ENCODE data around the gene AMACR.

Gene AMACR

GRCh38 chr5:34007621-34008600 lies at the start of gene AMACR:
Gene AMACR, minus strand, starts transcription at chr5:34008050. Its CDS starts 31 bp downstream, at chr5:34008019.
- DNase-seq (peak; percentile 86 to 93), ATAC-seq (peak; percentile 95)
- H3K9me3 Mint-ChIP-seq, result no peaks in the 10 kb centered on the region
- H3K27ac Mint-ChIP-seq, result peak within 1 kb of the TSS; percentile 87 to 94
- H3K4me3 Mint-ChIP-seq, result peak within 1 kb of the TSS; percentile 81 to 98
- H3K27me3 Mint-ChIP-seq, result no peaks in the 10 kb centered on the region
- H3K4me1 Mint-ChIP-seq, result peaks cover 38% of the 10 kb centered on the region

DNA sequence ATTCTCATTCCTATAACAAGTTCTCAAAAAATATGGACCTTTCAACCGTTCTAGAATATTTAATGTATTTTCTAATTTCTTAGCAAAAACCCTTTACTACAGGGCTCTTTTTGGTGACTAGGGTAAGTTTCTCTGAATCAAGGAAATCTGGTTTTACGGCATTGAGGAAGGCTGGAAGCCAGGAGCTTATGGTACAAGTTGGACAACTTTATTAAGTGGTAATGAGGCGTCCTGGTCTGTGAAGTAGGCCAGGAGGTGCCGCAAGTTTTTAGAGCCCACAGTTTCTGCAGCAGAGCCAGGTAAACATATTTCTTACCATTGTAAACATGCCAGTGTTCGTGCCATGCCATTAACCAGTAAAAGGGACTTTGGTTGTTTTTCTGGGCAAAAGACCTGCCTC lies 49.7 kb upstream of the AMACR start:
- no peak overlapping the region for H3K27ac Mint-ChIP-seq
- no peaks in the 10 kb centered on the region for H3K4me1 Mint-ChIP-seq

DNA sequence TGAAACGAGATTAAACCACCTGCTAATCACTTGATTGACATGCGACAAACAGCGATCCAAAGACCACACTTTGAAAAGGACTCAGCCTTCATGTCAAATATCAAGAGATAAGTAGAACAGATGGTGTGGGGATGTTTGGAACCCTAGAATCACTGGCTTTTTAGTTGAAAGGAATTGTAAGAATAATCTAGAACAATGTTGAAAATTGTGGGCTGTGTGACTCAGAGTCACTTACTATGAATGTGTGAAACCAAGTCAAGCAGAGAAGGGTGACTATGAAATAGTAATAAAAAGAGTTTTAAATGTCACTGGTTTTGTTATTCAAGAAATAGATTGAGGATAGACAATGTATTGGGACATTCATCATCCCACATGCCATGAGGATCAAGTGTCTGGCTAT lies 49.3 kb upstream of the AMACR start:
- no peaks in the 10 kb centered on the region for H3K9me3 Mint-ChIP-seq
- no peaks in the 10 kb centered on the region for H3K4me1 Mint-ChIP-seq
- no peak overlapping the region for H3K27ac Mint-ChIP-seq
- H3K27me3 Mint-ChIP-seq, result no peaks in the 10 kb centered on the region
- ATAC-seq, result peak; percentile 46
- DNase-seq, result no peak
- H3K4me3 Mint-ChIP-seq, result no peak overlapping the region

More for the DNA sequence above, 49.7 kb upstream of the AMACR start:
- H3K4me3 Mint-ChIP-seq, result no peak overlapping the region
- H3K9me3 Mint-ChIP-seq, result no peaks in the 10 kb centered on the region
- no peaks in the 10 kb centered on the region for H3K27me3 Mint-ChIP-seq
- no peak for DNase-seq
- no peak for ATAC-seq

- no peak for DNase-seq
- no peaks in the 10 kb centered on the region for H3K9me3 Mint-ChIP-seq
- no peak overlapping the region for H3K4me3 Mint-ChIP-seq
- no peak for ATAC-seq
- H3K4me1 Mint-ChIP-seq, result no peaks in the 10 kb centered on the region
- H3K27ac Mint-ChIP-seq, result no peak overlapping the region
- no peaks in the 10 kb centered on the region for H3K27me3 Mint-ChIP-seq
These were observed 47.8 kb upstream of the AMACR start for GRCh38 chr5:34055667-34056066.

DNA sequence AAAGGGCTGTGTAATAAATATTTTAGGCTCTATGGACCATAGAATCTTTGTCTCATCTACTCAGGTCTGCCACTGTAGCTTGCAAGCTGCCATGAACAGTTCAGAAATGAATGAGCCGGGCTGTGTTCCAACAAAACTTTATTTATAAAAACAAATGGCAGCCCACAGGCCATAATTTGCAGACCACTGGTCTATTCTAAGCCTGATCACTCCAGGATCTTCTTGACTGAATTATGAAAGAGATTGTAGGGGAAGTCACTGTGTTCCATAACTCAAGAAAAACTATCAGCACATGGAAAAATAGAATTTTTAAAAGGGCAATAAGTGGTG lies 46.5 kb upstream of the AMACR start:
- no peaks in the 10 kb centered on the region for H3K4me1 Mint-ChIP-seq
- no peak for DNase-seq
- H3K27ac Mint-ChIP-seq, result no peak overlapping the region

DNA sequence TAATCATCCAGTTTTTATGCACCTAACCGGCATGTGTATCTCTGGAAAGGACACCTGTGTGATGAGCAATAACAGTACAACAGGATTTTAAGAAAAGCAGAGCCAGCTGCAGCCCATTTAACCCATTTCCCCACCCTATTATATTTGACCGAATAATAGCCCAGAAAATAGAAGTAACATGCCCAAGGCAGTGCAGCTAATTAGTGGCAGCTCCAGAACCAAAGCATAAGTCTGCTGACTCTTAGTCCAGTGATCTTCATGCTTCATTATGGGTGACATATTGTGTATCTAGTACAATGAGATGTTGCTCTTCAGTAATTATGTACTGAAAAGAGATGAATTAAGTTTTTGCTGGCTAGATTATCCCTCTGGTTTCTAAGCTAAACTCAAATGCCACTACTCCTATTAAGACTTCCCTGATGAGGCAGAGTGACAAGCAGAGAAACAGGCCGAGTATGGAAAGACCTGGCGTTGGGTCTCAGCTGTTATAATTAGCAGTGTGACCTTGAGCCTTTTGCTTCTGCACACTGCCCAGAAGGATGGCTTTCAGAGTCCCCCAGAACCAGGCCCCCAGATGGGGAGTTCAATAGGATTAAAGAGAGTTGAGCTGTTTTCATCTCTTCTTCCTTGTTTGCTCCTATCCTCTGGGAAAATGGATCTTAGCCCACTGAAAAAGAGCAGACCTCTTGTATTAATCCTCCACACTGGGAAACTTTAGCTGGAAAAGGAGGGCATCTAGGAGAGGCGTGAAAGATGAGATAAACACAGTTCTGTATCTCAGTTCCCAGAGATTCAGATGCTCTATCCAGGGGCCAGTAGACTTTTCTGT lies 45.9 kb upstream of the AMACR start:
- H3K4me1 Mint-ChIP-seq, result no peaks in the 10 kb centered on the region
- no peak overlapping the region for H3K4me3 Mint-ChIP-seq
- H3K9me3 Mint-ChIP-seq, result no peaks in the 10 kb centered on the region
- H3K27me3 Mint-ChIP-seq, result no peaks in the 10 kb centered on the region
- no peak overlapping the region for H3K27ac Mint-ChIP-seq
- no peak for DNase-seq
- ATAC-seq, result no peak

More for the DNA sequence above, 46.5 kb upstream of the AMACR start:
- Mint-ChIP-seq H3K4me3 (no peak overlapping the region), H3K9me3 (no peaks in the 10 kb centered on the region), H3K27me3 (no peaks in the 10 kb centered on the region)
- no peak for ATAC-seq

DNA sequence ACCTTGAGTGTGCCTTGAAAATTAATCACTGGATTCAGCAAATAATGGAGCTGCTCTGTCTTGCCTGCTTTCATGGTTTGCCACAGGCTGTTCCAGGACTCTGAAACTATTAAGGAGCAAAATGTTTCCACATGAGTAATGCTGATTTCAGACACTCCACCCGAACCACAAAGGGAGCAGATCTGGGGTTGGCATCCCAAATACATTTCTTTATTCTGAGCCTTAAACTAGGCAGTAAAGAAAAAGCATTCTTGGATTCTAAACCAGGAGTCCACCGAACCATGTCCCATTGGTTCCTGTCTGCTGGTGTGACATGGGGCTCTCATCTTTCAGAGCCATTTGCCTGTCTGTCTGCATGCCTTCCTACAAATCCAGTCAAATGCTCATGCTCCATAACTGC lies 45.3 kb upstream of the AMACR start:
- no peaks in the 10 kb centered on the region for H3K9me3 Mint-ChIP-seq
- DNase-seq, result no peak
- no peaks in the 10 kb centered on the region for H3K4me1 Mint-ChIP-seq

DNA sequence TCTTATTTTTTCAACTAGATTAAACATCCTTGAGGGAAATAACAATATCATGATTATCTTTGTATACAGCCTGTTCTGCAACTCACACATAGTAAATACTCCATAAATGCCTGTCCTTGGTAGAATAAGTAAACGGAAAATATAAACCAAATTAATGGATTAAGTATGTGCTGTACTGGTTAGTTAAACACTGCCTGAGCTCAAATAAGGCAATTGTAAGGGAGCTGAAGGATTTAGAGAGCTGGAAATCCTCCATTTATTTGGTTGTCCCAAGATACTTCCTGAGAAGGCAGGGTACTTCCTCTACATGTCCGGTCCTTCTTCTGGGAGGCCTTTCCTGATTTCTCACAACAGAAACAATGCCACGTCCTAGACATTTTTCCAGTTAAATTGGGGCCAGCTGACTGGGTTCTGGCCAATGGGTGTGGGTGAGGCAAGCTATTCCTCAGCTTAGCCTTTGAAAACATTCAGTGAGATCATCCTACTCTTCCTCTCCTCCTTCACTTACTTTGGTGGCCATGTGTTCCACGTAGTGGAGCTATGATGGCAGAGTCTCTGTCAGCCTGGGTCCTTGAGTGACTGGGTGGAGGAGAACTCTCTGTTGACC lies 43.6 kb upstream of the AMACR start:
- no peak overlapping the region for H3K4me3 Mint-ChIP-seq
- H3K4me1 Mint-ChIP-seq, result no peaks in the 10 kb centered on the region
- no peak overlapping the region for H3K27ac Mint-ChIP-seq
- H3K27me3 Mint-ChIP-seq, result no peaks in the 10 kb centered on the region
- no peak for ATAC-seq
- no peak for DNase-seq
- H3K9me3 Mint-ChIP-seq, result no peaks in the 10 kb centered on the region

More for the DNA sequence above, 45.3 kb upstream of the AMACR start:
- Mint-ChIP-seq H3K4me3 (no peak overlapping the region), H3K27ac (no peak overlapping the region), H3K27me3 (no peaks in the 10 kb centered on the region)
- no peak for ATAC-seq

- Mint-ChIP-seq H3K9me3 (no peaks in the 10 kb centered on the region), H3K4me3 (no peak overlapping the region), H3K4me1 (no peaks in the 10 kb centered on the region), H3K27me3 (no peaks in the 10 kb centered on the region), H3K27ac (peak overlapping the region in 1 of 2 donors; percentile 43)
- ATAC-seq (no peak), DNase-seq (no peak)
These were observed 40.1 kb upstream of the AMACR start for GRCh38 chr5:34047774-34048572.

- no peak for DNase-seq
- no peak for ATAC-seq
- Mint-ChIP-seq H3K27me3 (no peaks in the 10 kb centered on the region), H3K4me1 (no peaks in the 10 kb centered on the region), H3K9me3 (no peaks in the 10 kb centered on the region), H3K27ac (no peak overlapping the region), H3K4me3 (no peak overlapping the region)
These were observed 39.3 kb upstream of the AMACR start for GRCh38 chr5:34047143-34047542.

GRCh38 chr5:34045996-34046395 lies 38.1 kb upstream of the AMACR start:
- H3K9me3 Mint-ChIP-seq, result no peaks in the 10 kb centered on the region
- no peaks in the 10 kb centered on the region for H3K27me3 Mint-ChIP-seq
- no peak overlapping the region for H3K27ac Mint-ChIP-seq
- no peak for ATAC-seq
- H3K4me3 Mint-ChIP-seq, result no peak overlapping the region
- H3K4me1 Mint-ChIP-seq, result no peaks in the 10 kb centered on the region
- DNase-seq, result no peak

GRCh38 chr5:34045023-34045422 lies 37.2 kb upstream of the AMACR start:
- Mint-ChIP-seq H3K4me1 (no peaks in the 10 kb centered on the region), H3K9me3 (no peaks in the 10 kb centered on the region), H3K4me3 (no peak overlapping the region), H3K27ac (no peak overlapping the region), H3K27me3 (no peaks in the 10 kb centered on the region)
- DNase-seq (no peak), ATAC-seq (no peak)

DNA sequence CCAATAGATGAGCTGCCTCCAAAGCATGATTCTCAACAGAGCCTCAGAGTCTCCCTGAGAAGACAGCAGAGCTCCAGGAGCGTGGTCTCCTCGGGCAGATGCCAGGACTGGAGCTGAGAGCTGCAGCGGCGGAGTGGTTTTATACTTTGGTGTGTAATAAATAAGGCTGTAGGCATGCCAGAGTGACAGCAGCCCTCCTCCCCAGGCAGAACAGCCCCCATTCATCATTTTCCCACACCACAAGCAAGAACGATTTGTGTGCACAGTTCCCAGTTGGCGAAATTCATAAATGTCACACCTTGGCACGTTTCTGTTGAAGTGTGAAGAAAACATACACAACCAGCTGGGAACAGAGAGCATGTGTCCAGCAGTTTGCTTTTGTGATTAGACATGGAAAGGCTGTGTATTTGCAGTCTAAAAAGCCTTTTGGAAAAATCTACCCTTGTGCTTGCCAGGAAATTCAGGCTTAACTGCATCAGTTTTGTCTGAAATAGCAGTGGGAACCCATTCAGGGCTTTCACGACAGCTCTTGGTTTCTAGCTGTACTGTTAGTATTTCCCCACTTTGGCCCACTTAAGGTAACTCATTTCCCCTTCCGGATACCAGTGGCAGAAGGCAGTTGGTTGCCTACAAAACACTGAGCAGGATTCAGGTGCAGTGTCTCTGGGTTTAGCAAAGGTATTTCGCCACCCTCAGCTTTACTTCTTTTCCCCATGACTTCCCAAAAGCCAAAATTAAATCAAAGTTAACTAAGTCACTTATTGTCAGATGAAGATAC lies 35.4 kb upstream of the AMACR start, which contains the start of gene C1QTNF3:
TSS of gene C1QTNF3 (minus strand) at position 115 of the 778 bp plus-strand sequence. CDS start at position 27, 88 bp downstream.
- H3K27me3 Mint-ChIP-seq, result no peaks in the 10 kb centered on the region
- DNase-seq (no peak), ATAC-seq (no peak)
- H3K27ac Mint-ChIP-seq, result no peak within 1 kb of the TSS
- no peaks in the 10 kb centered on the region for H3K9me3 Mint-ChIP-seq
- no peaks in the 10 kb centered on the region for H3K4me1 Mint-ChIP-seq
- H3K4me3 Mint-ChIP-seq, result no peak within 1 kb of the TSS

DNA sequence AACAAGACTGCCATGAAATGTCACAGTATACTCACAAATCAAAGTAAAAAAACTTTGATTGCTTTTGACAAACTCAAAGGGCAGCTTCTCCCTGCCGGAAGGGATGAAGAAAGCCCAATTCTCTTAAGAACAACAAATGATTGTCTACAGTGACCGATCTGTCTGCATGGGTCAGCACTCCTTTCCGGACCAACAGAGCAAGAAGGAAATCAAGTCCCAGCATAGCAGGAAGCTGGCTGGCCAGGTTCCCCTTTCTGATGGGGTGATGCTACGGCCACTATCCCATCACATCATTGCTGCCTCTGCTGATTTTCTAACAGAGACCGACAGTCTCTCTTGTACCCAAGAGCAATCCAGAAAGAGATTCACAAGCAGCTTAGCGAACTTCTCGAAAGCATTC lies 34.5 kb upstream of the AMACR start:
- DNase-seq (no peak), ATAC-seq (no peak)
- no peak overlapping the region for H3K27ac Mint-ChIP-seq
- H3K27me3 Mint-ChIP-seq, result no peaks in the 10 kb centered on the region
- H3K4me1 Mint-ChIP-seq, result no peaks in the 10 kb centered on the region
- no peak overlapping the region for H3K4me3 Mint-ChIP-seq
- no peaks in the 10 kb centered on the region for H3K9me3 Mint-ChIP-seq

All from stimulated activated naive CD8-positive, alpha-beta T cell treated with anti-CD3 and anti-CD28 coated beads, Interleukin-15, amount 100 ng/mL, for 72 hours (primary cell).